SK-N-SH treated with all-trans-retinoic acid at 6 μM for 48 hours (cell line): ENCODE results near the gene HLA-DPA1.

ENCODE experiments used
- ATAC-seq: fragments of 200-7000 bp; cut with Tn5 transposase; 3 replicates; pipeline ENCODE4 v1.9.1; 2020; ENCODE audit warnings: mild to moderate bottlenecking, moderate library complexity
- ARNTL ChIP-seq: fragments of 450-650 bp; formaldehyde crosslinking; IDR thresholded peaks from 2 replicates; pipeline ENCODE4 v1.5.0; 2020; ENCODE audit warnings: low read depth, mild to moderate bottlenecking, moderate library complexity, borderline replicate concordance
- BACH2 ChIP-seq: fragments of 250-450 bp; sonication (Bioruptor Pico); IDR thresholded peaks from 2 replicates; pipeline ENCODE4 v1.9.0; 2021; ENCODE audit warnings: mild to moderate bottlenecking, borderline replicate concordance
- CREB5 ChIP-seq: fragments of 250-450 bp; sonication (Bioruptor Pico); IDR thresholded peaks from 2 replicates; pipeline ENCODE4 v1.5.1; 2020; ENCODE audit warnings: low read depth, mild to moderate bottlenecking, moderate library complexity
- CSDC2 ChIP-seq: fragments of 250-450 bp; sonication (Bioruptor Pico); IDR thresholded peaks from 2 replicates; pipeline ENCODE4 v1.5.0; 2020; ENCODE audit warnings: mild to moderate bottlenecking, moderate library complexity
- CSRNP3 ChIP-seq: fragments of 250-450 bp; sonication (Bioruptor Pico); IDR thresholded peaks from 2 replicates; pipeline ENCODE4 v1.5.1; 2021; ENCODE audit warnings: mild to moderate bottlenecking, moderate library complexity
- ESRRG ChIP-seq: fragments of 250-450 bp; sonication (Bioruptor Pico); IDR thresholded peaks from 2 replicates; pipeline ENCODE4 v1.6.1; 2021; ENCODE audit warnings: mild to moderate bottlenecking
- GLIS3 ChIP-seq: fragments of 250-450 bp; sonication (Bioruptor Pico); IDR thresholded peaks from 2 replicates; pipeline ENCODE4 v1.5.0; 2020; ENCODE audit warnings: mild to moderate bottlenecking, moderate library complexity
- ISL1 ChIP-seq: fragments of 250-450 bp; sonication (Bioruptor Pico); IDR thresholded peaks from 2 replicates; pipeline ENCODE4 v2.1.2; 2022; ENCODE audit warnings: mild to moderate bottlenecking, moderate library complexity
- OSR1 ChIP-seq: fragments of 250-450 bp; sonication (Bioruptor Pico); IDR thresholded peaks from 2 replicates; pipeline ENCODE4 v1.8.0; 2022; ENCODE audit warnings: moderate library complexity, mild to moderate bottlenecking, inconsistent platforms
- PATZ1 ChIP-seq: fragments of 250-450 bp; sonication (Bioruptor Pico); IDR thresholded peaks from 2 replicates; pipeline ENCODE4 v1.8.0; 2020; ENCODE audit warnings: mild to moderate bottlenecking, moderate library complexity, borderline replicate concordance
- POU6F1 ChIP-seq: fragments of 250-450 bp; sonication (Bioruptor Pico); IDR thresholded peaks from 2 replicates; pipeline ENCODE4 v1.8.0; 2021; ENCODE audit warnings: low read depth, mild to moderate bottlenecking, moderate library complexity, borderline replicate concordance
- PPARA ChIP-seq: fragments of 250-450 bp; sonication (Bioruptor Pico); IDR thresholded peaks from 2 replicates; pipeline ENCODE4 v1.5.0; 2020; ENCODE audit warnings: mild to moderate bottlenecking, borderline replicate concordance
- RARB ChIP-seq: fragments of 250-450 bp; sonication (Bioruptor Pico); IDR thresholded peaks from 2 replicates; pipeline ENCODE4 v1.8.0; 2021; ENCODE audit warnings: mild to moderate bottlenecking, moderate library complexity
- SNAI2 ChIP-seq: fragments of 250-450 bp; sonication (Bioruptor Pico); IDR thresholded peaks from 2 replicates; pipeline ENCODE4 v1.5.0; 2020; ENCODE audit warnings: mild to moderate bottlenecking, moderate library complexity
- TCF4 ChIP-seq: fragments of 250-450 bp; sonication (Bioruptor Pico); IDR thresholded peaks from 2 replicates; pipeline ENCODE4 v1.8.0; 2021; ENCODE audit warnings: mild to moderate bottlenecking, moderate library complexity, borderline replicate concordance
- TOX ChIP-seq: fragments of 250-450 bp; sonication (Bioruptor Pico); IDR thresholded peaks from 2 replicates; pipeline ENCODE4 v1.8.0; 2021; ENCODE audit warnings: mild to moderate bottlenecking, moderate library complexity, borderline replicate concordance
- TSHZ2 ChIP-seq: fragments of 250-450 bp; sonication (Bioruptor Pico); IDR thresholded peaks from 2 replicates; pipeline ENCODE4 v1.5.0; 2020; ENCODE audit warnings: mild to moderate bottlenecking, moderate library complexity
- ZC3H10 ChIP-seq: fragments of 250-450 bp; sonication (Bioruptor Pico); IDR thresholded peaks from 2 replicates; pipeline ENCODE4 v1.5.1; 2021; ENCODE audit warnings: mild to moderate bottlenecking, moderate library complexity
- ZFP3 ChIP-seq: fragments of 250-450 bp; sonication (Bioruptor Pico); IDR thresholded peaks from 2 replicates; pipeline ENCODE4 v1.5.0; 2020; ENCODE audit warnings: mild to moderate bottlenecking, moderate library complexity
- ZFP30 ChIP-seq: fragments of 450-650 bp; formaldehyde crosslinking; IDR thresholded peaks from 2 replicates; pipeline ENCODE4 v1.5.0; 2022; ENCODE audit warnings: mild to moderate bottlenecking, moderate library complexity
- ZNF565 ChIP-seq: fragments of 450-650 bp; formaldehyde crosslinking; conservative IDR thresholded peaks from 2 replicates; pipeline ENCODE4 v1.5.0; 2020; ENCODE audit warnings: low read depth, mild to moderate bottlenecking, moderate library complexity
- ZNF70 ChIP-seq: fragments of 450-650 bp; formaldehyde crosslinking; IDR thresholded peaks from 2 replicates; pipeline ENCODE4 v1.5.0; 2020; ENCODE audit warnings: mild to moderate bottlenecking, moderate library complexity
- ZNF8 ChIP-seq: fragments of 450-650 bp; formaldehyde crosslinking; IDR thresholded peaks from 2 replicates; pipeline ENCODE4 v1.5.0; 2020; ENCODE audit warnings: mild to moderate bottlenecking, moderate library complexity

Gene HLA-DPA1

GRCh38 chr6:33118525-33119123 lies 45.2 kb upstream of the HLA-DPA1 start:
- ATAC-seq: peak; percentile 74
- TF ChIP-seq ISL1 (CRISPR knock-in tag) (no peak), CSDC2 (CRISPR knock-in tag) (no peak), POU6F1 (CRISPR knock-in tag) (no peak), ZNF8 (CRISPR knock-in tag) (no peak), ZNF565 (CRISPR knock-in tag) (no peak), RARB (CRISPR knock-in tag) (no peak), ZFP30 (CRISPR knock-in tag) (no peak), ESRRG (CRISPR knock-in tag) (no peak), CSRNP3 (CRISPR knock-in tag) (no peak), ZC3H10 (CRISPR knock-in tag) (no peak), TOX (CRISPR knock-in tag) (no peak), ZFP3 (no peak), SNAI2 (CRISPR knock-in tag) (no peak), PPARA (no peak), ARNTL (CRISPR knock-in tag) (no peak), BACH2 (CRISPR knock-in tag) (no peak)

GRCh38 chr6:33117811-33118277 lies 44.4 kb upstream of the HLA-DPA1 start:
- TF ChIP-seq OSR1 (CRISPR knock-in tag): no peak
- TF ChIP-seq PPARA: no peak
- TF ChIP-seq ARNTL (CRISPR knock-in tag): no peak
- no peak for ATAC-seq

GRCh38 chr6:33116841-33117711 lies 43.6 kb upstream of the HLA-DPA1 start:
- no peak for TF ChIP-seq ISL1 (CRISPR knock-in tag)
- TF ChIP-seq GLIS3 (CRISPR knock-in tag): no peak
- no peak for TF ChIP-seq ZNF565 (CRISPR knock-in tag)
- no peak for TF ChIP-seq PPARA
- TF ChIP-seq, all 23 proteins: peak for 0
- ATAC-seq: peak; percentile 18; the same call in 1 of the 3 replicates

GRCh38 chr6:33116417-33116816 lies 43.0 kb upstream of the HLA-DPA1 start:
- TF ChIP-seq BACH2 (CRISPR knock-in tag) (no peak), GLIS3 (CRISPR knock-in tag) (no peak), ZFP3 (no peak), ARNTL (CRISPR knock-in tag) (no peak), ZFP30 (CRISPR knock-in tag) (no peak), RARB (CRISPR knock-in tag) (no peak), TSHZ2 (CRISPR knock-in tag) (no peak), ZNF565 (CRISPR knock-in tag) (no peak), CREB5 (CRISPR knock-in tag) (no peak), PATZ1 (CRISPR knock-in tag) (no peak), SNAI2 (CRISPR knock-in tag) (no peak), ZNF70 (CRISPR knock-in tag) (no peak), CSRNP3 (CRISPR knock-in tag) (no peak), ISL1 (CRISPR knock-in tag) (no peak), TCF4 (CRISPR knock-in tag) (no peak), OSR1 (CRISPR knock-in tag) (no peak), TOX (CRISPR knock-in tag) (no peak), CSDC2 (CRISPR knock-in tag) (no peak), ZNF8 (CRISPR knock-in tag) (no peak)
- ATAC-seq: no peak
